Left cardiac atrium (tissue), 4 donors: ENCODE results near the gene GGT1. TPM values are rescaled to one million over a fixed set of nuclear protein-coding genes. Genes with fewer than 3 reads are reported as not detected.
"Not testable (repeated sequence)": the region's sequence is repeated elsewhere in the genome, so short reads cannot be mapped to it uniquely, and the experiment has no call there.

Experiments used
- ATAC-seq, 2 donors: fragments of 200-7000 bp; cut with Tn5 transposase; one replicate each; pipeline ENCODE4 v1.9.1; 2020; ENCODE audit warnings: mild to moderate bottlenecking in 2 of 2, moderate library complexity in 2 of 2
- DNase-seq: peaks from one replicate; pipeline ENCODE4 v3.0.0-alpha.2; 2020
- intact Hi-C, 2 donors: fragments of 100-400 bp; cut with DNase I; formaldehyde crosslinking; loops; one replicate each; pipeline versions ENCODE4 v1.14.1 to v1.15.1; 2022 to 2023
- total RNA-seq, 2 donors: library from RNA; stranded (reverse); fragmentation: NEBNext Ultra II Directional; extraction: Animal tissue kit (Norgen Biotek cat#: 25700); gene quantifications; one replicate each; pipeline ENCODE4 v1.2.1, GENCODE V29; 2021
- donor health status: DM: no; HTN: yes; CAD: no.
- donor health status: DM: no; HTN: yes; CAD: no; lungs with severe emphysema.
- donor health status: DM: yes; HTN: yes; CAD: no.
- donor health status: Dilated cardiomyopathy.

The GGT1 gene
- total RNA-seq, 2 donors from 2014 or later = 3.8 to 3.9 TPM

- intact Hi-C loops = no loop called here
- DNase-seq (peak; percentile 68), ATAC-seq (no peak)
These were observed 20.8 kb upstream of the GGT1 start for GRCh38 chr22:24582056-24582814.

GRCh38 chr22:24583221-24584165 is 19.5 kb upstream of the GGT1 start:
- intact Hi-C loops = no loop called here
- ATAC-seq (peak; percentile 48 to 64), DNase-seq (peak; percentile 45)

- DNase-seq = no peak
- intact Hi-C loops = no loop called here
- peak in 1 of 2 donors; percentile 4 for ATAC-seq
These were observed 18.7 kb upstream of the GGT1 start for GRCh38 chr22:24584166-24584790.

- ATAC-seq (no peak), DNase-seq (no peak)
- intact Hi-C loops = no loop called here
These were observed 18.1 kb upstream of the GGT1 start for GRCh38 chr22:24584871-24585411.

- no peak for ATAC-seq
- DNase-seq = no peak
- intact Hi-C loops = no loop called here
These were observed 17.5 kb upstream of the GGT1 start for GRCh38 chr22:24585461-24585860.

- ATAC-seq = no peak
These were observed 17.0 kb upstream of the GGT1 start for GRCh38 chr22:24585927-24586546.

GRCh38 chr22:24587251-24587650 is 15.7 kb upstream of the GGT1 start:
- ATAC-seq (no peak), DNase-seq (no peak)
- intact Hi-C loops = no loop called here

More at GRCh38 chr22:24585927-24586546, 17.0 kb upstream of the GGT1 start:
- intact Hi-C loops = no loop called here
- no peak for DNase-seq

GRCh38 chr22:24587948-24588347 is 15.0 kb upstream of the GGT1 start:
- intact Hi-C loops = no loop called here
- ATAC-seq (no peak), DNase-seq (no peak)

- intact Hi-C loops = no loop called here
- ATAC-seq = no peak
- DNase-seq = no peak
These were observed 14.6 kb upstream of the GGT1 start for GRCh38 chr22:24588381-24588756.

GRCh38 chr22:24588757-24589481 is 14.1 kb upstream of the GGT1 start:
- intact Hi-C loops = no loop called here
- DNase-seq (no peak), ATAC-seq (no peak)

- intact Hi-C loops = no loop called here
- DNase-seq = no peak
- no peak for ATAC-seq
These were observed 13.4 kb upstream of the GGT1 start for GRCh38 chr22:24589518-24590030.

GRCh38 chr22:24590596-24591173 is 12.3 kb upstream of the GGT1 start:
- no peak for DNase-seq
- intact Hi-C loops = no loop called here
- no peak for ATAC-seq

- DNase-seq = no peak
- ATAC-seq = no peak
- intact Hi-C loops = no loop called here
These were observed 11.6 kb upstream of the GGT1 start for GRCh38 chr22:24591286-24591830.

GRCh38 chr22:24592058-24592850 is 10.7 kb upstream of the GGT1 start:
- peak; percentile 1 to 14 for ATAC-seq
- peak; percentile 46 for DNase-seq
- intact Hi-C loops = no loop called here

GRCh38 chr22:24592851-24593558 is 10.0 kb upstream of the GGT1 start, which contains the start of gene LRRC75B:
Gene LRRC75B, minus strand, starts transcription at chr22:24593073. Its CDS starts 34 bp downstream, at chr22:24593039.
- intact Hi-C loops = no loop called here
- DNase-seq = peak; percentile 94

GRCh38 chr22:24593559-24593835 is 9.5 kb upstream of the GGT1 start:
- ATAC-seq, DNase-seq, intact Hi-C loops: not testable (repeated sequence)

More at GRCh38 chr22:24592851-24593558, 10.0 kb upstream of the GGT1 start, which contains the start of gene LRRC75B:
- peak; percentile 95 for ATAC-seq
